HepG2 (cell line): Measurements from ENCODE around the gene CDK11B. TPM values are rescaled to one million over a fixed set of nuclear protein-coding genes. Genes with fewer than 3 reads are reported as not detected.

ENCODE experiments used
- AGO1 ChIP-seq: fragments of 200-400 bp; formaldehyde crosslinking; IDR thresholded peaks from 2 replicates; pipeline ENCODE4 v1.6.1; 2017; ENCODE audit warnings: mild to moderate bottlenecking, low read depth, low read length, moderate library complexity; ENCODE audit not compliant: poor library complexity, severe bottlenecking
- AGO2 ChIP-seq: fragments of 200-400 bp; formaldehyde crosslinking; optimal IDR thresholded peaks from 2 replicates; pipeline ENCODE3; 2017; ENCODE audit warnings: mild to moderate bottlenecking, low read depth, low read length, moderate library complexity
- ARNTL ChIP-seq: sonication (generic); formaldehyde crosslinking; IDR thresholded peaks from 2 replicates; pipeline ENCODE4 v1.4.0; 2020; ENCODE audit warnings: mild to moderate bottlenecking, missing genetic modification reagents
- CBX2 ChIP-seq, 2 experiments: fragments of 200-600 bp in 1 of 2; sonication (generic); formaldehyde crosslinking in 1 of 2; IDR thresholded peaks; 2 replicates each; pipeline versions ENCODE4 v1.7.0 to v1.8.1; 2018 to 2022; ENCODE audit warnings: low read depth in 2 of 2, low read length in 1 of 2, mild to moderate bottlenecking in 1 of 2, missing genetic modification reagents in 1 of 2
- DDIT3 ChIP-seq: sonication (generic); formaldehyde crosslinking; IDR thresholded peaks from 2 replicates; pipeline ENCODE4 v1.4.0; 2020; ENCODE audit warnings: mild to moderate bottlenecking, missing genetic modification reagents
- JARID2 ChIP-seq: sonication (generic); formaldehyde crosslinking; IDR thresholded peaks from 2 replicates; pipeline ENCODE4 v1.8.1; 2023; ENCODE audit warnings: missing genetic modification reagents, inconsistent platforms; ENCODE audit not compliant: insufficient replicate concordance
- MED13 ChIP-seq: sonication (generic); formaldehyde crosslinking; IDR thresholded peaks from 2 replicates; pipeline ENCODE4 v1.5.0; 2020; ENCODE audit warnings: missing genetic modification reagents
- MXI1 ChIP-seq: IDR thresholded peaks from 3 replicates; pipeline ENCODE4 v1.6.1; 2012; ENCODE audit warnings: low read depth, low read length, inconsistent platforms, borderline replicate concordance
- POGZ ChIP-seq: sonication (generic); formaldehyde crosslinking; IDR thresholded peaks from 2 replicates; pipeline ENCODE4 v1.4.0; 2020; ENCODE audit warnings: mild to moderate bottlenecking, missing genetic modification reagents
- SNAPC2 ChIP-seq: sonication (generic); formaldehyde crosslinking; IDR thresholded peaks from 2 replicates; pipeline ENCODE4 v1.8.1; 2022; ENCODE audit warnings: mild to moderate bottlenecking, missing genetic modification reagents
- SOX6 ChIP-seq, 2 experiments: fragments of 450-650 bp in 1 of 2; sonication (generic) in 1 of 2; formaldehyde crosslinking in 1 of 2; IDR thresholded peaks; 2 replicates each; pipeline versions ENCODE4 v1.4.0 to v1.6.1; 2017 to 2020; ENCODE audit warnings: antibody characterized with exemption in 1 of 2, mild to moderate bottlenecking in 1 of 2, missing genetic modification reagents in 1 of 2
- SP2 ChIP-seq: sonication (generic); formaldehyde crosslinking; IDR thresholded peaks from 2 replicates; pipeline ENCODE4 v1.5.1; 2020; ENCODE audit warnings: mild to moderate bottlenecking, missing genetic modification reagents
- TMF1 ChIP-seq: sonication (generic); formaldehyde crosslinking; IDR thresholded peaks from 2 replicates; pipeline ENCODE4 v1.8.1; 2022; ENCODE audit warnings: low read depth, missing genetic modification reagents
- ZNF367 ChIP-seq: sonication (generic); formaldehyde crosslinking; IDR thresholded peaks from 2 replicates; pipeline ENCODE4 v1.4.0; 2020; ENCODE audit warnings: missing genetic modification reagents, borderline replicate concordance
- ZNF512B ChIP-seq: sonication (generic); formaldehyde crosslinking; IDR thresholded peaks from 2 replicates; pipeline ENCODE4 v1.5.1; 2020; ENCODE audit warnings: missing genetic modification reagents, mild to moderate bottlenecking, borderline replicate concordance
- ZNF619 ChIP-seq: sonication (generic); formaldehyde crosslinking; IDR thresholded peaks from 2 replicates; pipeline ENCODE4 v1.4.0; 2020; ENCODE audit warnings: mild to moderate bottlenecking, missing genetic modification reagents
- ZNF652 ChIP-seq: IDR thresholded peaks from 2 replicates; pipeline ENCODE4 v1.6.1; 2016; ENCODE audit warnings: low read depth, borderline replicate concordance
- ZNF775 ChIP-seq: sonication (generic); formaldehyde crosslinking; IDR thresholded peaks from 2 replicates; pipeline ENCODE4 v1.4.0; 2020; ENCODE audit warnings: missing genetic modification reagents, mild to moderate bottlenecking, moderate library complexity, borderline replicate concordance
- ZNF816 ChIP-seq: sonication (generic); formaldehyde crosslinking; IDR thresholded peaks from 2 replicates; pipeline ENCODE4 v1.8.0; 2022; ENCODE audit warnings: missing genetic modification reagents, mild to moderate bottlenecking, borderline replicate concordance
- ZSCAN5A ChIP-seq: sonication (generic); formaldehyde crosslinking; IDR thresholded peaks from 2 replicates; pipeline ENCODE4 v1.8.0; 2022; ENCODE audit warnings: mild to moderate bottlenecking, missing genetic modification reagents, borderline replicate concordance
- polyA plus RNA-seq, 8 experiments: library from polyadenylated mRNA; depleted of rRNA in 3 of 8; stranded (reverse) in 7 of 8; unstranded in 1 of 8; fragments of >200 nt; fragmentation: Illumina TruSeq in 4 of 8; extraction: Trizol in 4 of 8; gene quantifications; 2 replicates each; pipeline versions ENCODE4 v1.2.1 to v1.2.3, GENCODE V29; 2011 to 2016; ENCODE audit warnings: low read depth in 4 of 8, missing spikeins in 1 of 8, mixed read lengths in 1 of 8; ENCODE audit not compliant: insufficient read depth in 1 of 8
- total RNA-seq, 5 experiments: library from RNA; depleted of rRNA; stranded (reverse); fragments of >200 nt; fragmentation: Illumina TruSeq; extraction: Trizol; gene quantifications; 2 replicates each; pipeline ENCODE4 v1.2.3, GENCODE V29; 2016; ENCODE audit warnings: low read depth in 1 of 5
- TF ChIP-seq, protein P1 (sequence below): sonication (generic); formaldehyde crosslinking; IDR thresholded peaks from 2 replicates; pipeline ENCODE4 v1.9.0; 2021; ENCODE audit warnings: missing genetic modification reagents, borderline replicate concordance
- TF ChIP-seq, protein P2 (sequence below): sonication (generic); formaldehyde crosslinking; IDR thresholded peaks from 2 replicates; pipeline ENCODE4 v1.9.0; 2022; ENCODE audit warnings: missing genetic modification reagents, mild to moderate bottlenecking, borderline replicate concordance

The CDK11B gene
- total and polyA plus RNA-seq, 2 of the 13 experiments (the other 11 are each of a cell fraction or from before 2014, with no cell fraction given), result 3.6 to 15.1 TPM

GRCh38 chr1:1597275-1597930 is 61.4 kb downstream of the CDK11B start (continued):
- TF ChIP-seq ZNF512B (peak; percentile 32; the same call in 1 of the 2 replicates), JARID2 (CRISPR knock-in tag) (no peak), ARNTL (no peak), AGO1 (no peak), SNAPC2 (CRISPR knock-in tag) (no peak), TMF1 (CRISPR knock-in tag) (no peak), ZSCAN5A (no peak), ZNF652 (CRISPR knock-in tag) (no peak), SOX6 (IDR thresholded peaks at IDR 0.05) (no peak), SOX6 (CRISPR knock-in tag; IDR thresholded peaks at IDR 0.05) (no peak), CBX2 (IDR thresholded peaks at IDR 0.05; ENCODE audit: low read depth, low read length) (no peak), CBX2 (CRISPR knock-in tag; IDR thresholded peaks at IDR 0.05; ENCODE audit: low read depth) (no peak), MXI1 (no peak), SP2 (no peak), MED13 (CRISPR knock-in tag) (no peak), ZNF367 (CRISPR knock-in tag) (no peak), ZNF619 (CRISPR knock-in tag) (no peak), POGZ (CRISPR knock-in tag) (no peak), DDIT3 (CRISPR knock-in tag) (no peak), ZNF816 (CRISPR knock-in tag) (no peak), AGO2 (no peak), ZNF775 (no peak)
- TF ChIP-seq, protein P1, sequence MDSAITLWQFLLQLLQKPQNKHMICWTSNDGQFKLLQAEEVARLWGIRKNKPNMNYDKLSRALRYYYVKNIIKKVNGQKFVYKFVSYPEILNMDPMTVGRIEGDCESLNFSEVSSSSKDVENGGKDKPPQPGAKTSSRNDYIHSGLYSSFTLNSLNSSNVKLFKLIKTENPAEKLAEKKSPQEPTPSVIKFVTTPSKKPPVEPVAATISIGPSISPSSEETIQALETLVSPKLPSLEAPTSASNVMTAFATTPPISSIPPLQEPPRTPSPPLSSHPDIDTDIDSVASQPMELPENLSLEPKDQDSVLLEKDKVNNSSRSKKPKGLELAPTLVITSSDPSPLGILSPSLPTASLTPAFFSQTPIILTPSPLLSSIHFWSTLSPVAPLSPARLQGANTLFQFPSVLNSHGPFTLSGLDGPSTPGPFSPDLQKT (CRISPR knock-in tag), result no peak
- TF ChIP-seq, protein P2, sequence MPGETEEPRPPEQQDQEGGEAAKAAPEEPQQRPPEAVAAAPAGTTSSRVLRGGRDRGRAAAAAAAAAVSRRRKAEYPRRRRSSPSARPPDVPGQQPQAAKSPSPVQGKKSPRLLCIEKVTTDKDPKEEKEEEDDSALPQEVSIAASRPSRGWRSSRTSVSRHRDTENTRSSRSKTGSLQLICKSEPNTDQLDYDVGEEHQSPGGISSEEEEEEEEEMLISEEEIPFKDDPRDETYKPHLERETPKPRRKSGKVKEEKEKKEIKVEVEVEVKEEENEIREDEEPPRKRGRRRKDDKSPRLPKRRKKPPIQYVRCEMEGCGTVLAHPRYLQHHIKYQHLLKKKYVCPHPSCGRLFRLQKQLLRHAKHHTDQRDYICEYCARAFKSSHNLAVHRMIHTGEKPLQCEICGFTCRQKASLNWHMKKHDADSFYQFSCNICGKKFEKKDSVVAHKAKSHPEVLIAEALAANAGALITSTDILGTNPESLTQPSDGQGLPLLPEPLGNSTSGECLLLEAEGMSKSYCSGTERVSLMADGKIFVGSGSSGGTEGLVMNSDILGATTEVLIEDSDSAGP, result peak; percentile 27; the same call in 1 of the 2 replicates
